GM19239 (cell line): ENCODE measurements around the gene MAGEA6.
A peak's percentile ranks its signal among the peaks of the same experiment; 100 is the strongest.
"Not testable (repeated sequence)": the region's sequence is repeated elsewhere in the genome, so short reads cannot be mapped to it uniquely, and the experiment has no call there.

Source experiments
- DNase-seq: peaks from one replicate; pipeline ENCODE4 v3.0.0; 2011; ENCODE audit warnings: low spot score; ENCODE audit not compliant: insufficient read length
- FAIRE-seq: peaks from 2 replicates; lab custom pipeline; 2011; peaks lifted over from hg19 to GRCh38; lab: Jason Lieb, UNC

MAGEA6 gene, protein sequence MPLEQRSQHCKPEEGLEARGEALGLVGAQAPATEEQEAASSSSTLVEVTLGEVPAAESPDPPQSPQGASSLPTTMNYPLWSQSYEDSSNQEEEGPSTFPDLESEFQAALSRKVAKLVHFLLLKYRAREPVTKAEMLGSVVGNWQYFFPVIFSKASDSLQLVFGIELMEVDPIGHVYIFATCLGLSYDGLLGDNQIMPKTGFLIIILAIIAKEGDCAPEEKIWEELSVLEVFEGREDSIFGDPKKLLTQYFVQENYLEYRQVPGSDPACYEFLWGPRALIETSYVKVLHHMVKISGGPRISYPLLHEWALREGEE

DNA sequence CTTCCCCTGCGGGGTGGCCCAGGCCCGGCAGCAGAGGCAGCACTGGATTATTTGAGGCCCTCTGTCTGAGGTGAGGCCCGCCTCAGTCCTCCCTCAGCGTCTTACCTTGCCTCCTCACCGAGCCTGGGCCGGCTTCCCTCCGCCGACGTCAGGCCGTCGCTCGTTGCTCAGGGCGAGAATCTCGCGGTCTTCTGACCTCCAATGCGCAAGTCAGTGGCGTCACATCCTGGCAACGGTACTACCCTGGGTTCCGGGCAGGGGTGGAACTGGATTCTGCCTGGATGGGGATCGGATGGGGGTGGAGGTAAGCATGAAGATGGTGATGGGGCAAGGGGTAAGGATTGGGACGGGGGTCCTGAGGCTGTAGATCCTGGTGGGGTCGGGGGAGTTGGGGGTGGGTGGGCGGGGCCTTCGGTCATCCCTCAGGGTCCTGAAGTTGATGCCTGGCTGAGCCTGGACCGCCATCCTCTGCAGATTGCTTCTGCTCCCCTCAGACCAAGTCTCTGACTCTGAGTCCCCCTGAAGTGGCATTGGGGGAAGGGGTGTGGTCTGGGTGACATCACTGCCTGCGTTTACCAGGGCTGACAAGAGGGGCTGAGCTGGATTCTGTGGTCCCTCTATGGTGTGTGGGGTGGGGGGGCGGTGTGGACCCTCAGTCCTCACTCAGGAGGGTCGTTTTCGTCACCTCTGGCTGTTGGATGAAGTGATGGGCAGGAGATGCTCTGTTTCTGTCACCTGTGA lies at the start of gene MAGEA6:
Gene MAGEA6 (minus strand): TSS at position 141 of the 741 bp plus-strand sequence. CDS start 2,039 bp downstream, outside the sequence.
- not testable (repeated sequence) for FAIRE-seq, DNase-seq

DNA sequence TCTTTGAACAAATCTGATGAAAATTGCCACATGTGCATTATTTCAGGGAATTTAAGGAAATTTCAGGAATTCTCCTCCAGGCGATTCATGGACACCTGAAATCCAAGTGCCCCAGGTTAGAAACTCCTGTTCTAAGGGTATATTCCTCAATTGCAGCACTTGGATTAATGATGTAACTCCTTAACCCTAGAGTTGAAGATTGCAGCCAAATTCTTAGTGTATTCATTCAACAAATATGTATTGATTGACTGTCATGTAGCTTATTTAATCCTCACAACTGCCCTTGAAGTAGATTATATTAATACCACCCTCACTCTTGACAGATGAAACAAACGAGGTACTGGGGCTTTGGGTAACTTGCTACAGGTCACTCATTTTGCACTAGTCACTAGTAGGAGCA lies 49.8 kb upstream of the MAGEA6 start:
- FAIRE-seq (no peak), DNase-seq (no peak)

DNA sequence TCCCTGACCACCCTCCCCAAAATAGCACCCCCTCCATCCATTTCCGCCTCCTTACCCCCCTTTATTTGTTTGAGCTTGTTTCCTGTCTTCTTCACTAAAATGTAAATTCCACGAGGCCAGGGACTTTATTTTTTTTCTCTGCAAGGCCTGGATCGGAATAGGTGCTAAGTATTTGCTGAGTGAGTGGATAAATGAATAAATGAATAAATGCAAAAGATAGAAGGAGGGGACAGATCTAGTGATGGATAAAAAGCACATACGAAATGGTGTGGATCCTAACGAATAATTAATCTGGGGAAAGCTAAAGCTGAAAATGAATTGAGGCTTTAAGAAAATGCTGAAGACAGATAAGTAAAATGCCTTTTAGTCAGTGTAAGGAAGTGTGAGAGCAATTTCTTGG lies 48.9 kb upstream of the MAGEA6 start:
- DNase-seq (no peak), FAIRE-seq (no peak)

DNA sequence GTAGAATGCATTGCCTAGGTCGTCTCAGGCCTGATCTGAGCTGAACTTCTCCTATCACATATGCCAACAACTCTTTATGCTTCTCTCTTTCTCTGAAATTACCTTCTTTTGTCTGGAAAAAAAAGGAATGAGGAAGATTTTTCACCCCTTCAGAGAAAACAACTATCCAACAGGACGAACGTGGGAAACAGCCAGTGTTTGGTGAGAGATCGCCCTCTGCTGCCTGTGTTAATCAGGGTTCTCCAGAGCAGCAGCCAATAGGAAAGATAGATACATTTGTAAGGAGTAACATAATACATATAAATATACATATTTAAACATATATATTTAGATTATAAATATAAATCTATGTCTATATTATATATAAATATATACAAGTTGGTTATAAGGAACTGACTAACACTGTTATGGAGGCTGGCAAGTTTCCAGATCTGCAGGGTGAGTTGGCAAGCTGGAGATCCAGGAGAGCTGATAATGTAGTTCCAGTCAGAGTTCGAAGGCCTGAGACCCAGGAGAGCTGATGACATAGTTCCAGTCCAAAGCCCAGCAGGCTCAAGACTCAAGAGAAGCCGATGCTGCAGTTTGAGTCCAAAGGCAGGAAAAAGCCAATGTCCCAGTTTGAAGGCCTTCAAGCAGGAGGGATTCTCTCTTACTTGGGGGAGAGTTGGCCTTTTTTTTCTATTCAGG lies 47.7 kb upstream of the MAGEA6 start:
- DNase-seq (no peak), FAIRE-seq (no peak)

DNA sequence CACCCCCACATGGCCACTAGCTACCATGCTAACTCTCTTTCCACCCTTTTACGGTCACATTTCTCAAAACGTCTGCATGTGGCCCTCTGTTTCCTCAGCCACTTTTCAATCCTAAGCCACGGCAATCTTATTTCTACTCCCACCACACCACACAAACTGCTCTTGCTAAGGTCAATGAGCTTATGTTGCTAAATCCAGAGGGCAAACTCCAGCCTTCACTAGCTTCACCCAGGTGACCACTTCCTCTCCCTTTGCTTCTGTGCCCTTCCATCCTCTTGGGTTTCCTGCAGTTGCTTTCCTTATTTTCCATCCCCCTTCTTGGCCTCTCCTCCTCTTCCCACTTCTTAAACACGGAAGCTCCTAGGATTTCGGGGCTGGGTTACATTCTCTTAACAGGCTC lies 44.6 kb upstream of the MAGEA6 start:
- DNase-seq (no peak), FAIRE-seq (no peak)

DNA sequence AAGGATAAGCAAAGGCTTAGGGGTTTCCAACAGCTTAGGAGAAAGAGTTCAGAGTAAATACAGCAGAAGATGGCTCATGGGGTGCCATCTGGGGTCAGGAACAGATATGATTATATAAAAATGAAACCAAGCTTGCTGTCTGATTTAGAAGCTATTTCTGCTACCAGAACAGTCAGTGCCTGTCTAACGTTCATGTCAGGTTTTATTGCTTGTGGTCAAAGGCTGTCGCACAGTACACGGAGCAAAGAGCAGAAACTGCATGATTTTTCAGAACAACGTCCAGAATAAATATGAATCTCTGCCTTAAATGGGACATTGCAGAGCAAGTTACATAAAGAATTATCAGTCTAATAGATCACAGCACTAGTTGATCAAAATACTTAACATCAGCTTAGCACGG lies 43.7 kb upstream of the MAGEA6 start:
- DNase-seq (no peak), FAIRE-seq (no peak)

DNA sequence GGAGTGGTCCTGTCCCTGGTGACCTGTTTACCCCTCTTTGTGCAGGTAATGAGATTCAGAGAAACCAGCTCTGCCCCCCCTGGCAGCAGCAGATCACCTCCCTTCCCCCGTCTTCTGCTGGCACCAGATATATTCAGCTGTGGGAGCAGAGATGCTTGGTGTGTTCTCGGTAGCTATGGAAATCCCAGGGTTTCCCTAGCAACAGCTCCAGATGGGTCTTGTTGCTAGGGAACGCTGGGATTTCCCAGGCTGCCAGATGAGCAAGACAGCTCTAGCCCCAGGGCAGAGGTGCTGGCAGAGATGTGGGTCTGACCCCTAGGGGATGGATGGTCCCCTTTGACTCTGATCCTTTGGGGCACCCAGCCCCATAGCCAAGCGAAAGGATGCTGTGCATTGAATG lies 40.9 kb upstream of the MAGEA6 start:
- DNase-seq = no peak
- no peak for FAIRE-seq

DNA sequence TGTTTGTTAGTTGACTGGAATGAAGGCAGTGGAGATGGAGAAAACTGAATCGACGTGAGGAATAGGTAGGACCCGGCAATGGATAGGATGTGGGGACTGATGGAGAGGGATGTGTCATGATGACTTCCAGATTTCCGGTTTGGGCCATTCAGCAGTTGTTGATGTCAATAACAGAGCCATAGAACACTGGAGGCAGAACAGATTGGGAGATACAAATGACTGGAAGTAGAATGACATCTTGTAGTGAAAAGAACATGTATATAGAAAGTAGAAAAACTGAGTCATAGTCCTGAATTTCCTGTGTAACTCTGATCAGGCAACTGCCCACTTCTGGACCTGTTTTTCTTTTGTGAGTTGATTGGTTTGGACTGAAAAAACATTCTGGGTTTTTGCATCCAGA lies 36.5 kb upstream of the MAGEA6 start:
- FAIRE-seq = no peak
- no peak for DNase-seq

DNA sequence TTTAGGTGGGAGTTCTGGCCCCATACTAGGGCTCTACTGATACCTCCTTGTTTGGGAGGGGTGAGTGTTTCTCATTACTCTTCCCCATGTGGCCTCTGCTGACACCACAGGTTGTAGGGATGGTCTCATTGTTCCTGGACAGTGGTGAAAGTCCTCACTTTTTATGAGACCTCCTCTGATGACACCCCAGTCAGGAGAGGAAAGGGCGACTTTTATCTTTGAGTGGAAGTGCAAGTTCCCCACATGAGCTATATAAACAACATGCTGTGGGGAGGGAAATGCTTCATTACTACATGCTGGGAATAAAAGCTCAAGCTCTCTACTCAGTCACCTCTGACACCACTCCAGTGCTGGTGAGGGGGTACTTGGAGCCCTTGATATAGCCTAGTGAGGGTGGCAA lies 29.5 kb upstream of the MAGEA6 start:
- DNase-seq = no peak
- no peak for FAIRE-seq

DNA sequence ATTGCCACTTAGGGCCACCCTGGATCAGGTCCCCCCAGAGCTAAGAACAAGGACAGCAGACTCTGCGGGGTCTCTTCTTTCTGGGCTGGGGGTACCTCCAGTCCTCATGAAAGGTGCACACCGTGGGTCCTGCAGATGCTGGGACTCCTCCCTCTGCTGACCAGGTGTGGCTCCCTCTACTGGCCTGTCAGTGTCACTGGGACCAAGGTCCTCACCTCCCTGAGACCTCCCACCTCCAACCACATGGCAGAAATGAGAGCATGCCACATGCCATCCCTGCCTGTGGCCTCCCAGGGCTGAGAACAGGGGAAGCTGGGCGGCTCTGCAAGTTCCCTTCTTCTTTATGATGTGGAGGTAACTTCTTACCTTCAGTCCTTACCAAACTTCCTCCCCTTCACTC lies 17.6 kb upstream of the MAGEA6 start:
- peak; percentile 98 for FAIRE-seq
- DNase-seq = not testable (repeated sequence)

DNA sequence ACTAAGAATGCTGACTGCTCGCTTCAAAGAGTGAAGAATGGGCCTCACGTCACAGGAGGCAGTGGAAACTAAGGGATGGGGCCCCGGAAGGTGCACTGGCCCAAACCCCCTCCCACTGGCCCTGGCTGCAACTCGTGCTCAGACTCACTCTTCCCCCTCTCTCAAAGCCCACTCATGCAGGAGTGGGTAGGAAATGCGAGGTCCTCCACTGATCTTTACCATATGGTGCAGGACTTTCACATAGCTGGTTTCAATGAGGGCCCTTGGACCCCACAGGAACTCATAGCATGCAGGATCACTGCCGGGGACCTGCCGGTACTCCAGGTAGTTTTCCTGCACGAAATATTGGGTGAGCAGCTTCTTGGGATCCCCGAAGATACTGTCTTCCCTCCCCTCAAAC lies 2.9 kb downstream of the MAGEA6 start:
- DNase-seq, FAIRE-seq: not testable (repeated sequence)

DNA sequence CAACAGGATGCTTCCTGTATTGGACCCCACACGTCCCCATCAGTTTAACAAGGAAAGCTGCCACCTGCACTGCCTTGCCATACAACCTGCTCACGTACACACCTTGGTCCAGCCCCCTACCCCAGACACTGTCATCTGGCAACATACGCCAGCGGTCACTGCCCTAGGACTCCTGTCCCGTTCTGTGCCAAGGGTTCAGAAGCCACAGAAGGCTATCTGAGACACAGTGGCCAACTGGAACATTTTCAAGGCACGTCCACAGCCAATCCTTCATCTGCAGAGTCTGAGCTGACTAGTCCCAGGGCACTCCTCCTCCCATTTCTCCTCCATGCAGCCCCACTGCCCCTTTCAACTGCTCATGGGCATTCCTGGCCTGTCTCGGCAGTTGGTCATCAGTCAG lies 7.9 kb downstream of the MAGEA6 start:
- DNase-seq, FAIRE-seq: not testable (repeated sequence)

DNA sequence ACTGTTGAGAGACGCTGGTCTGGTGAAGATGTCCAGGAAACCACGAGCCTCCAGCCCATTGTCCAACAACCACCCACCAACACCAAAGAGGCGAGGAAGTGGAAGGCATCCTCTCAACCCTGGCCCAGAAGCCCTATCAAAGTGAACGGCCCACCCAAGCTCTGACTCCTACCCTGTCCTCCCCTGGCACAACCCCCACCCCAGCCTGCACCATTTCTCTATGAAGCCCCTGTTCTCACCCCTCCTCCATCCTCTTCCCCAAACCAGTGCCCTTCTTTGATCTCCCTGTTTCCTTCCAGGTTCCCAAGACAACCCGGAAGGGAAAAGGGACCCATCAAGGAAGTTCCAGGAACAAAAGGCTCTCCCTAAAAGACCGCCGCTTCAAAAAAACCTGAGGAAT lies 9.9 kb downstream of the MAGEA6 start:
- FAIRE-seq, DNase-seq: not testable (repeated sequence)

DNA sequence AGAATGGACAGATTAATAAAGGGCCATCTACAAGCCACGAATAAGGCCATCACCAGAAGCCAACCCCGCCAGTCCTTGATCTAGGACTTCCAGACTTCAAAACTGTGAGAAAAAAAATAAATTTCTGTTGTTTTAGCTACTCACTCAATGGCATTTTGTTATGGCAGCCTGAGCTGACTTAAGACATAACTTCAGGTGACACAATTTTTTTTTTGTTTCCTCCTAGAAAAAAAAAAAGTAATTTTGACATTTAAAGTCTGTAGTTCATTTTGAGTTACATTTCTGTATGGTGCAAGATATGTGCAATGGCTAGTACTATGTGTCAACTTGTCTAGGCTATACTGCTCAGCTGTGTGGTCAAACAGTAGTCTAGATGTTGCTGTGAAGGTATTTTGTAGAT lies 10.6 kb downstream of the MAGEA6 start, which contains the start of gene CSAG3:
Gene CSAG3 (plus strand): TSS at position 301 of the 400 bp plus-strand sequence.
- FAIRE-seq, DNase-seq: not testable (repeated sequence)

DNA sequence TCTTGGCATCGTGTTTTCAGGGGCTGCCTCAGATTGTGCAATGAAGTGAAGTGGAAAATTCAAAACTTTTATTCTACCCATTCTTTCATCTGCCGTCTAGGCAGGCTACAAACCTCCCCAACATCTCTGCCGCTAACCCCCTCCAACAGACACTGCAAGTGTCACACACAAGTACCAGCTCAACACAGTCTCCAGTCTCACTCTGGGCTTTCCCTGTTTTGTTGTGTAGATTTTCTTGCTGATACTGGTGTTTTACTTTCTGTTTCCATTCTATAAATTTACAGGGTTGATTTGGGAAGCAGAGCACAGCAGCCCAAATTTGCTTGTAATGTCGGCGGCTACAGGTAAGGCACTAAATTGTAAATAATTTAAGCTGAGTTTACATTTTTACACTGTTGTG lies 14.6 kb downstream of the MAGEA6 start:
- FAIRE-seq = peak; percentile 63
- not testable (repeated sequence) for DNase-seq

DNA sequence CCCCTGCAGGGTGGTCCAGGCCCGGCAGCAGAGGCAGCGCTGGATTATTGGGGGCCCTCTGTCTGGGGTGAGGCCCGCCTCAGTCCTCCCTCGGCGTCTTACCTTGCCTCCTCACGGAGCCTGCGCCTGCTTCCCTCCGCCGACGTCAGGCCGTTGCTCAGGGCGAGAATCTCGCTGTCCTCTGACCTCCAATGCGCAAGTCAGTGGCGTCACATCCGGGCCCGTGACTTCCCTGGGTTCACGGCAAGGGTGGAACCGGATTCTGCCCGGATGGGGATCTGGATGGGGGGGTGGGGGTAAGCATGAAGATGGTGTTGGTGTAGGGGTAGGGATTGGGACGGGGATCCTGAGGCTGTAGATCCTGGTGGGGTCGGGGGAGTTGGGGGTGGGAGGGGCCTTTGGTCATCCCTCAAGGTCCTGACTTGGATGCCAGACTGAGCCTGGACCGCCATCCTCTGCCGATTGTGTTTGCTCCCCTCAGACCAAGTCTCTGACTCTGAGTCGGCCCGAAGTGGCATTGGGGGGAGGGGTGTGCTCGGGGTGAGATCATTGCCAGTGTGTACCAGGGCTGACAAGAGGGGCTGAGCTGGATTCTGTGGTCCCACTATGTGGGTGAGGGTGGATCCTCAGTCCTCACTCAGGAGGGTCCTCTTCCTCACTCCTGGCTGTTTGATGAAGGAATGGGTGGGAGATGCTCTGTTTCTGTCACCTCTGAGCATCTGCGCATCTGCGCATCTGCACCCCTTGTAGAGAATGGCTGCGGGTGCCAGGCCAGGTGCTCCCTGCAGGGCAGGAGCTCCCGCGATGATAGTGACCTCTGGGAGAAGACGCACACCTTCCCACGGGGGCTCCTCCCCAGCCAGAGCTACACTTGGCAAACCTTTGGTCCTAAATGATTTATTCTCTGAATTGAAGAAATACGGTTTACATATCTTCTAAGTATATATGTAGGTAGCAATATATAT lies 15.5 kb downstream of the MAGEA6 start, which contains the start of gene MAGEA2:
Gene MAGEA2 (minus strand): TSS at position 157 of the 965 bp plus-strand sequence. CDS start 2,479 bp downstream, outside the sequence.
- not testable (repeated sequence) for DNase-seq, FAIRE-seq

DNA sequence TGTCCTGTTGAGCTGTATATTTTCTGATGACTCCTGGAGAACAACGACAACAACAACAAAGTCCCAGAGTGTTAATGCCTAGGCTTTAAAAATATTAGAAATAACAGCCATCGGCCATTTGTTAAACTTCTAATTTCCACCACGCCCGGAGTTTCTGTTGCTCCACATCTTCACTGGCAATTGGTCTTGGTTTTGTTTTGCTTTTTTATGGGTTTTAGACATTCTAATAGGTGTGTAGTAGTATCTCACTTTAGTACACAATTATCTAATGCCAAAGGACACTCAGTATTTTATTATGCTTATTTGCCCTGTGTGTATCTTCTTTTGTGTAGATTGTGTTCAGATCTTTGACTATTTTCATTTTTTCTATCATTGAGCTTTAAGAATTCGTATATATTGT lies 30.9 kb downstream of the MAGEA6 start:
- FAIRE-seq (no peak), DNase-seq (no peak)

DNA sequence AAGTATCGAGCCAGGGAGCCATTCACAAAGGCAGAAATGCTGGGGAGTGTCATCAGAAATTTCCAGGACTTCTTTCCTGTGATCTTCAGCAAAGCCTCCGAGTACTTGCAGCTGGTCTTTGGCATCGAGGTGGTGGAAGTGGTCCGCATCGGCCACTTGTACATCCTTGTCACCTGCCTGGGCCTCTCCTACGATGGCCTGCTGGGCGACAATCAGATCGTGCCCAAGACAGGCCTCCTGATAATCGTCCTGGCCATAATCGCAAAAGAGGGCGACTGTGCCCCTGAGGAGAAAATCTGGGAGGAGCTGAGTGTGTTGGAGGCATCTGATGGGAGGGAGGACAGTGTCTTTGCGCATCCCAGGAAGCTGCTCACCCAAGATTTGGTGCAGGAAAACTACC lies 33.0 kb downstream of the MAGEA6 start:
- FAIRE-seq, DNase-seq: not testable (repeated sequence)

DNA sequence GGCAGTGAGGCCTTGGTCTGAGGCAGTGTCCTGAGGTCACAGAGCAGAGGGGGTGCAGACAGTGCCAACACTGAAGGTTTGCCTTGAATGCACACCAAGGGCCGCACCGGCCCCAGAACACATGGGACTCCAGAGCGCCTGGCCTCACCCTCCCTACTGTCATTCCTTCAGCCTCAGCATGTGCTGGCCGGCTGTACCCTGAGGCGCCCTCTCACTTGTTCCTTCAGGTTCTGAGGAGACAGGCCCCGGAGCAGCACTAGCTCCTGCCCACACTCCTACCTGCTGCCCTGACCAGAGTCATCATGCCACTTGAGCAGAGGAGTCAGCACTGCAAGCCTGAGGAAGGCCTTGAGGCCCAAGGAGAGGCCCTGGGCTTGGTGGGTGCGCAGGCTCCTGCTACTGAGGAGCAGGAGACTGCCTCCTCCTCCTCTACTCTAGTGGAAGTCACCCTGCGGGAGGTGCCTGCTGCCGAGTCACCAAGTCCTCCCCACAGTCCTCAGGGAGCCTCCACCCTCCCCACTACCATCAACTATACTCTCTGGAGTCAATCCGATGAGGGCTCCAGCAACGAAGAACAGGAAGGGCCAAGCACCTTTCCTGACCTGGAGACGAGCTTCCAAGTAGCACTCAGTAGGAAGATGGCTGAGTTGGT lies 33.5 kb downstream of the MAGEA6 start:
- FAIRE-seq (no peak), DNase-seq (no peak)
